Fibroblast of skin of scalp (primary cell): ENCODE measurements around the gene PHETA1.
"Not testable (repeated sequence)": the region's sequence is repeated elsewhere in the genome, so short reads cannot be mapped to it uniquely, and the experiment has no call there.

Source experiments
- DNase-seq: peaks from one replicate; pipeline ENCODE4 v3.0.0-alpha.2; 2013

The PHETA1 gene

DNA sequence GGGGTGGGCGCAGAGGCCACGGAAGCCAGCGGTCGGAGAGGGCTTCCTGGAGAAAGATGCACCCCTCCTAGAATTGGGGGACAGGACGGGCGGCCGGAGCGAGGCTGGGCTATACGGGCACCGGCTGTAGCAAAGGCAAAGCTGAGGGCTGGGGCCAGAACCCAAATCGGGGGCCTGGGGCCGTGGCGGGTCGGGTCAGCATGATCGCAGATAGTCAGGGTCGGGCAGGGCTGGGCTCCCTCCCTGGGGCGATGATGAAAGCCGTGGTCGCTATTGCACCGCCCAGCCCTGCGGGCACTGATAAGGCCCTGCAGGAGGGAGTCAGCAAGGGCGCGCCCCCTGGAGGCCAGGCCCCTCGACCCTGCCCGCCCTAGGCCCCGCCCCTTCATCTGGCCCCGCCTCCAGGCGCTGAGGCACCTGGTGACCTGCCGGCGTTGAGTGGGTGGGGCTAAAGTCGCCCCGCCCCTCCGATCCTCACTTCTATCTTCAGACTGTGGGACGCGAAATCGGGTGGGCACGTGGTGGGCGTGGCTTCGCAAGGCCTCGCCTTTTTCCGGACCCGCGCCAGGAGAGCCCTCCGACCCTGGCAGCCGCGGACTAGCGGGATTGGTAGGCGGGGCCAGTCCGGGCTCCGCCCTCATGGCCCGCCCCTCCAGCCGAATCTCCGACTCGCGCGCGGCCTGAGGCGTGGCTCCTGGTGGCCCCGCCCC lies 36.4 kb upstream of the PHETA1 start:
- DNase-seq = peak; percentile 95

DNA sequence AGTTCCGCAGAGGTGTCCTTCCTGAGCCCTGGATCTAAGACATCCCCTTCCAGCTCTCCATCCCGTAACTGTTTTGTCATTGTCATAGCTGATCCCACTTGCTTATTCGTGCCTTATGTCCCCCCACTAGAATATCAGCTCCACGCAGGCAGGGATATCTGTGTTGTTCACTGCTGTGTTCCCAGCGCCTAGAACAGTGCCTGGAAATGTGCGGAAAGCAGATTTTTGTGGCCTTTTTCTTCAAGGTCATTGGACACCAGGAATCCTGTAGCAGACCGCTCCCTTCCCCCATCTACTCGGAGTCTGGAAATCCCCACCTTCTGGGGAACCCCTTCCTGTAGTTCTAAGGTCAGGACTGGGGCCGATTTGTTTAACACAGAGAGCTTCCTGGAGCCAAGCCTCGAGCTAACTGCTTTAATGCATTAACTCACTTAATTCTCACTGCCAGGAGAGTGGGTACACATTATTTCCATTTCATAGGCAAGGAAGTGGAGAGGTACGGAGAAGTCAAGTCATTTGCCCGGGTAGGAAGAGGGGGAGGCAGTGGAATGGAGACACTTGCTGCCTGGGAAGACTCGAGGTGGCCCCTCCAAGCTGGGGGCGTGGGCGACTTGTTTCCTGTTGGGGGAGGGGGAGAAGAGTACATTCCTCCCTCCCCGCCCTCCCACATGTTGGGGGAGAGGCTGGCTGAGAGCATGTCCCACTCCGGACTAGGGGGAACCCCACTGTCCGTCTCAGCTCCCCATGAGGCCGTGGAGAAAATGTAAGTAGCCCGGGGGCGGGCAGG lies 35.7 kb upstream of the PHETA1 start:
- peak; percentile 59 for DNase-seq

DNA sequence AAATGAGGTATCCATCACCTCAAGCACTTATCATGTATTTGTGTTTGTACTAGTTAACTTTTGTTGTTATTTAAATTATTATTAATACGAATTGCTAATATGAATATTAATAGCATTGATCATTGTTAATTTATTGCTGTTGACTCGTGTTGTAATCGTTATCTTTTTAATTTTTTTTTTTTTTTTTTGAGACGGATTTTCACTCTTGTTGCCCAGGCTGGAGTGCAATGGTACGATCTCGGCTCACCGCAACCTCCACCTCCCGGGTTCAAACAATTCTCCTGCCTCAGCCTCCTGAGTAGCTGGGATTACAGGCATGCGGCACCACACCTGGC lies 33.6 kb upstream of the PHETA1 start:
- not testable (repeated sequence) for DNase-seq

DNA sequence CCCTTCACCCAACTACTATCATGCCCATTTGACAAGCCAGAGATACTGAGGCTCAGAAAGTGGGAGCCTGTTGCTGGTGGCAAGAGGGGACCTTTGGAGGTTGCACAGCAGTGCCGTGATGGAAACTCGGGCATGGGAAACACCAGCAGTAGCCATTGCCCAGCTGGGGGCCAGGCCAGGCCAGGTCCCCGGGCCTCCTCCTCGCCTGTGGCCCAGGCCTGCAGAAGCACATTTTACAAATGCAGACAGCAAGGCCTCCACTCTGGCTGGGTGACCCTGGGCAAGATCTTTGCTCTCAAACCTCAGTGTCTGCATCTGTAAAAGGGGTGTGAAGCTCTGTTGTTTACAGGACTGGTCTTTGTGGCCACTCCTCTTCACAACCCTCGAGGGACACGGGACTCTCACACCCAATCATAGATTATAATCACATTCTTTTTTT lies 32.3 kb upstream of the PHETA1 start:
- no peak for DNase-seq

DNA sequence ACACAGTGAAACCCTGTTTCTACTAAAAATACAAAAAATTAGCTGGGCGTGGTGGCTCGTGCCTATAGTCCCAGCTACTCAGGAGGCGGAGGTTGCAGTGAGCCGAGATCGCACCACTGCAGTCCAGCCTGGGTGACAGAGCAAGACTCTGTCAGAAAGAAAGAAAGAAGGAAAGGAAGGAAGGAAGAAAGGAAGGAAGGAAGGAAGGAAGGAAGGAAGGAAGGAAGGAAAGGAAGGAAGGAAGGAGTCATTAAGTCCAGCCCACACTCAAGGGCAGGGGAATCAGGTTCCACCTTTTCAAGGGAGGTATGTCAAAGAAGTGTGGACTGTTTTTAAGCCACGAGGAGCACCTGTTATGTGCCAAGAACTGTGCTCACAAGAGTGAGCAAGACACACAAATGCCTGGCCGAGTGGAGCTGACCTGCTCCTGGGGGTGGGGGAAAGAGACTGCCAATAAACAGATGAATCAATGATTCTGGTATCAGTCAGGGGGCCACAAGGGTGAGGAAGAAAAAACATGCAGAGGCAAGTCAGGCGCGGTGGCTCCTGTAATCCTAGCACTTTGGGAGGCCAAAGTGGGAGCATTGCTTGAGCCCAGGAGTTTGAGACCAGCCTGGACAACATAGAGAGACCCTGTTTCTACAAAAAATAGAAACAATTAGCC lies 31.0 kb upstream of the PHETA1 start:
- not testable (repeated sequence) for DNase-seq

DNA sequence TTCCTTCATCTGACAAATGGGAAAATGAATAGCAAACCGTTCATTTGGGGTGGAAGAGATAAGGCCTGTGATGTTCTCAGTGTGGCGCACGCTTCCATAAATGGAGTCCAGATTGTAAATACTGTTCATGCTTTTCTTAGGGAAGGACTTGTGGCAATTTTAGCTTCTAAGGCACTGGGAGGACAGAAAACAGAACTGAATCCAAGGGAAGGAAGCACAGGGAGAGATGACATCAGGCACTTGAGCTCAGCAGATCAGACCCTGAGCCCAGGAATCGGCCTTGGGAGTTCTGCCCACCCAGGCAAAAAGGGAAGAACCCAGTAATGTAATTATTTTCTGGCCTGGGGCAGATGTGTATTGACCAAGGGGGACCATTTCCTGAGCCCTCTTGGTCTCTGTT lies 29.6 kb upstream of the PHETA1 start:
- DNase-seq = no peak

DNA sequence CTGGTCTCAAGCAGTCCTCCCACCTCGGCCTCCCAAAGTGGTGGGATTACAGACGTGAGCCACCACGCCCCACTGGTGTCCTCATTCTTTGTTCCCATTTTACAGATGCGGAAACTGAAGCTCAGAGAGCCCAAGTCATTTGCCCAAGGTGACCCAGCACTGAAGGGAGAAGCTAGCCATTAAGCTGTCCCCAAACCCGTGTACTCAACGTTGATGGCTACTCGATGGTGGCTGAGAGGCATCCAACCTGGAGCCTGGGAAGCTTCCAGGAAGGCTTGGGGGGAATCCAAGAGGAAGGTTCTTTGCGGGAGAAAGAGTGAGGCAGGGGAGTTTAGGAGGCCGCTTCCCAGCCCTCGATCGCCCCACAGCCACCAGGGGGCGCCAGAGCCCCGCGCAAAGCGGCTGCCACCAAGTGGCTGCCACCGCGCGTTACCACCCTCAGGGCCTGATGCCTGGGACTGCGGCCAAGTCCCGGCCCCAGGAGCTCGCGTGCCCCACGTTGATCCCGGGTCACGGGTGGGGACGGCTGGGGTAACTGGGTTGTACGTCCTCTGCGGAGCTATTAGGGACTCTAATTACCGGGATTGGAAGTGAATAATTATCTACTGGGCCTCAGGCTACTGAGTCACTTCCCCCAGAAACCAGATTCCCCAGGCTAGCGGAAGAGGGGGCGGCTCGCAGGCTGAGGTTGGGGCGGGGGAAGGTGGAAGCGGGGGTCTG lies 28.0 kb upstream of the PHETA1 start:
- DNase-seq = peak; percentile 79

DNA sequence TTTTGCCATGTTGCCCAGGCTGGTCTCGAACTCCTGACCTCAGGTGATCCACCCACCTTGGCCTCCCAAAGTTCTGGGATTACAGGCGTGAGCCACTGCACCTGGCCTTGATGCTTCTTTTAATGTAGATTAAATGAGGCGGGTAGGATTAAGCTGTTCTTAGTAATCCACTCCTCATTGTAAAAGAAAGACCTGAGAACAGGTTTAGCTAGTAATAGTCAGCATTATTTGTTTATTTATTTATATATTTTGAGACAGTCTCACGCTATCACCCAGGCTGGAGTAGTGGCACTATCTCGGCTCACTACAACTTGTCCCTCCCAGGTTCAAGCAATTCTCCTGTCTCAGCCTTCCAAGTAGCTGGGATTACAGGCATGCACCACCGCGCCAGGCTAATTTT lies 27.4 kb upstream of the PHETA1 start:
- DNase-seq = not testable (repeated sequence)

DNA sequence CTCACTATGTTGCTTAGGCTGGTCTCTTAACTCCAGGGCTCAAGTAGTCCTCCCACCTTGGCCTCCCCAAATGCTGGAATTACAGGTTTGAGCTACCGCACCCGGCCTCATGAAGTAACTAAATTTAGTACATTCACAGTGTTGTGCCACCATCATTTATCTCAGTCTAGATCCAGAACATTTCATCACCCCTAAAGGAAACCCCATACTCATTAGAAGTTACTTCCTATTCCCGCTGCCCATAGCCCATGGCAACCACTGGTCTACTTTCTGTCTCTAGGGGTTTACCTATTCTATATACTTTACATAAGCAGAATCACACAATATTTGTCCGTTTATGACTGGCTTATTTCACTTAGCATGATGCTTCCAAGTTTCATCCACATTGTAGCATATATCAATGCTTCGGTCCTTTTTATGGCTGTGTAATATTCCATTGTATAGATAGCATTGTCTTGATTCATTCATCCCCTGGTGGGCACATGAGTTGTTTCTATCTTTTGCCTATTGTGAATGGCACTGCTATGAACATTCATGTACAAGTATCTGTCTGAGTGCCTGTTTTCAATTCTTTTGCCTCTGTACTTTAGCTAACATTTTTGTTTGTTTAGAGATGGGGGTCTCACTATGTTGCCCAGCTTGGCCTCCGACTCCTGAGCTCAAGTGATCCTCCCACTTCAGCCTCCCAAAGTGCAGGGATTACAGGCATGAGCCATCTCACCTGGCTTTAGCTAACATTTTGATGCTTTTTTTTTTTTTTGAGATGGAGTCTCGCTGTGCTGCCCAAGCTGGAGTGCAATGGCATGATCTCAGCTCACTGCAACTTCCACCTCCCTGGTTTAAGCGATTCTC lies 26.7 kb upstream of the PHETA1 start:
- DNase-seq = no peak

DNA sequence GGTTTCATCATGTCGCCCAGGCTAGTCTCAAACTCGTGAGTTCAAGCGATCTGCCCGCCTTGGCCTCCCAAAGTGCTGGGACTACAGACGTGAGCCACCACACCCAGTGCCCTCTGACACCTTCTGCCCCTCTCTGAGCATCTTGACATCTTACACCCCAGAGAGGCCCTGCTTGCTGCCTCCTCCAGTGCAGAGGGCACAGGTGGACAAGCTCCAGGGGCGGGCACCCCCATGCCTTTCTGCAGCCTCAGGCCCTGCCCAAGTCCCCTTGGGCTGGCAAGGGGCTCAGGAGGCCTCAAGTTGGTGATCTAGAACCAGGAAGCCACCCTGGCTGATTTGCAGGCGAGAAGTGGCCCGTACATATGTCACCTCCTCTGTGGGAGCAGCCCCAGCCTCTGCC lies 25.6 kb upstream of the PHETA1 start:
- no peak for DNase-seq

DNA sequence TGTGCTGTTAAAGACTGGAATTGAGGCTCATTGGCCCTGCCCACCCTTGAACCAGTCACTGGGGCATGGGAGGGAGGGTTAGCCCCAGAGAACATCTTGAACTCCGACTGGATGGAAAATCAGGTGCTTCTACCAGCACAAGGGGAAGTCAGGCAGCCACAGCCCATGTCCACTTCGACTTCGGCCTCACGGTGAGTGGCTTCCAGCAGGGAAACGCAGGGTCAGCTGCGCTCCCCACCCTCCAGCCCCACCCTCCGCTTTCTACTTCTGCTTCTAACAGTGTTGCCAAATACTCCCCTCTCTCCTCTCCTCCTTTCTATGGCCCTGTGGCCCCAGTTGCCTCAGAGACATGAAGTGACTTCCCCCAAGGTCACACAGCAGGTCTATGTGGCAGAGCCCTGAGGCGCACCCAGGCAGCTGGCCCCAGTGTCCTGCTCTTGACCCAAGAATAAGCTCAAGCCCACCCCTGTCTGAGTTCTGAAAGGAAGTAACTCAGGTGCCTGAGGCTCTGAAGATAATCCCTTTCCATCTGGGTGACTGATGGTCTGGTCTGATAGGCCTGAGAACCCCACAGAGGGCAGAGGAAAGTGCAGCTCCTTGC lies 24.9 kb upstream of the PHETA1 start:
- DNase-seq = no peak

DNA sequence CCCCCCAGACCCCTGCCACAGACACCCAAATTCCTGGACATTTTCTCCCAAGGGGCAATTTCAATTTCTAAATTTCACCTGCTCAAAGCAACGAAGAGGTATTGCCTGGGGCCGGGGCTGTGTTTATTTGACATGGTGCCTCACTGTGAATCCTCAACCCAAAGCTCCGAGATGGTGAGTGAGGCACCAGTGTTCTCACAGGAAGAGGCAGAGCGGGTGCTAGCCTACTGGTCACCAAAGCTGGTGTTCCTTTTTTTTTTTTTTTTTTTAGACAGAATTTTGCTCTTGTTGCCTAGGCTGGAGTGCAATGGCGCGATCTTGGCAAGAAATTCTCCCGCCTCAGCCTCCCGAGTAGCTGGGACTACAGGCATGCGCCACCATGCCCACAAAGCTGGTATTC lies 22.0 kb upstream of the PHETA1 start:
- DNase-seq = no peak

DNA sequence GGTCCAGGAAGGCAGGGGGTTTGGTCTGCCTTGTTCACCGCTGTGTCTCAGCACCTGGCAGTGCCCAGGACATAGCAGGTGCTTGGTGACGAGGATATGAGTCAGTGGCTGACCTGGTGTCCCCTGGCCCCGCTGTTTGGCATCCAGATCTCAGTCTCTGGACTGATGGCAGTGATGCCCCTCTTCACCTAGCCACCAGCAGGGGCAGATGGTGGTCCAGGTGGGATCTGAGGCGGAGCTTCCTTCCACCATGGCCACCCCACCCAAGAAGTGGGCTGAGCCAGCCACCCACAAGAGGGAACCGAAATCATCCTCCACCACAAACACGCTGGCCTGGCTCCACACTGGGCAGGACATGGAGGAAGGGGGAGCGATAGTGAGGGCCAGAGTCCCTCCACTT lies 20.7 kb upstream of the PHETA1 start:
- DNase-seq = no peak

DNA sequence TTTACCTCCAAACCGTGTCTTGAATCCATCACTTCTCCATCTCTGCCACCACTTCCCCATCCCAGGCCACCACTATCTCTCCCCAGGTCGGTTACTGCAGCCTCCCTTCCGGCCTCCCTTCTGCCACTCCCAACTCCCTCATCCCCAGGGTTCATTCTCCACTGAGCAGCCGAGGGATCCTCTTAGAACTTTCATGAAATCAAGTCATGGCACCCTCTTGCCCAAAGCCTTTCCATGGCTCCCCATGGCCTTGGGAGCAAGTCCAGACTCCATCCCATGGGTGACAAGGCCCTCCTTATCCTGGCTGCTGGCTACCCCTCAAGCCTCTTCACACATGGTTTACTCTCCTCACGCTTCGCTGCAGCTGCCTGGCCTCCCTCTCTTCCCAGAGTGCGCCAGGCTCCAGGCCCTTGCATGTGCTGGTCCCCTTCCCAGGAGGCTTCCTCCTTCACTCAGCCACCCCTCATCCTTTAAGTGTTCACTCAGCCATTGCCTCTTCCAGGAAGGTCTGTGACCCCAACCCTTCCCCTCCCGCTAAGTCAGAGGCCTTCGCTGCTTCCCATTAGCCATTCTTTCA lies 18.9 kb upstream of the PHETA1 start:
- no peak for DNase-seq

DNA sequence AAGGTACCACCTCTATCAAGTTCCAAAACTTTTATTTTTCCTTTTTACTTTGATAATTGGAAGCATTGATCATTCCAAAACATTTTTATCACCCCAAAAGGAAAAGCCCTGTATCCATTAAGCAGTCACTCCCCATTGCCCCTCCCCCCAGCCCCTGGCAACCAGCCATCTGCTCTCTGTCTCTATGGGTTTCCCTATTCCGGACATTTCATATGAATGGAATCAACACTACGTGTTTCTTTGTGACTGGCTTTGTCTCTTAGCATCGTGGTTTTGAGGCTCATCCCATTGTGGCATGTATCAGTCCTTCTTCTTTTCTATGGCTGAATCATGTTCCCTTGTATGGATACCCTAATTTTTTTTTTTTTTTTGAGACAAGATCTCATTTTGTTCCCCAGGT lies 18.0 kb upstream of the PHETA1 start:
- DNase-seq = peak; percentile 54

DNA sequence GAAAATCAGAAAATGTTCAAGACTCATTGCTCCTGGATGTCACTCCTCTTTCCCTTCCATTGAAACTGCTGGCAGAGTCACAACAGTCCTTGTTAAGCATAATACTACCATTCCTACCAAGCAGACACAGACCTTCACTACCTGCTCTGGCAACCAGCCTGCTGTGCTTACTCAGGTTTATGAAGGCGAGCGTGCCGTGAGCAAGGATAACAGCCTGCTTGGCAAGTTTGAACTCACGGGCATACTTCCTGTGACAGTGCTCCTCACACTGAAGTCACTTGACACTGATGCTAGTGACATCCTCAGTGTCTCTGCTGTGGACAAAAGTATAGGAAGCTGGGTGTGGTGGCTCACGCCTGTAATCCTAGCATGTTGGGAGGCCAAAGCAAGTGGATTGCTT lies 15.7 kb upstream of the PHETA1 start:
- no peak for DNase-seq

DNA sequence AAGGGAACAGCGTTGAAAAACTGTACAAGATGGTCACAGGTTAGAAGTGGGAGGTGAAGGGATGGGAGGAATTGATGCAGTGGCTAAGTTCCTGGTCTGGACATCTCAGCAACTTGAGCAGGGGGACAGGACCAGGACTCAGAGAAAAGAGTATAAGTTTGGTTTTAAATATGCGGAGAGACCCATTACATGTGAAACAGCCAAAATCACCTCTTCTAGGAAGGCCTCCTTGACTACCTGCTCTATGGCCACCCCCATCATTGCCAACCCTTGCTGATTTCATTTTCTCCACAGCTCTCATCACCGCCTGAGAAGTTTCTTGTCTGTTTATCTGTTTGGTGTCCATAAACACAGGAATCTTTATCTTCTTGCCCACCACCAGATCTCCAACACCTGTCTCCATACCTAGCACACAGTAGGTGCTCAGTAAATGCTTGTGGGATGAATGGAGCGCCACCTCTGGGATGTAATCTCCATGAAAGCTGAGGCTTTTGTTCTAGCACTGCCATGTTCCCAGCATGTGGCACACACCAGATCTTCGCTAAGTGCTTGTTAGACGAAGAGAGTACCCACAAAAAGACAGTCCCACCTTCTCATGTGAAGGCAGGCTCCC lies 11.2 kb upstream of the PHETA1 start:
- DNase-seq = no peak

DNA sequence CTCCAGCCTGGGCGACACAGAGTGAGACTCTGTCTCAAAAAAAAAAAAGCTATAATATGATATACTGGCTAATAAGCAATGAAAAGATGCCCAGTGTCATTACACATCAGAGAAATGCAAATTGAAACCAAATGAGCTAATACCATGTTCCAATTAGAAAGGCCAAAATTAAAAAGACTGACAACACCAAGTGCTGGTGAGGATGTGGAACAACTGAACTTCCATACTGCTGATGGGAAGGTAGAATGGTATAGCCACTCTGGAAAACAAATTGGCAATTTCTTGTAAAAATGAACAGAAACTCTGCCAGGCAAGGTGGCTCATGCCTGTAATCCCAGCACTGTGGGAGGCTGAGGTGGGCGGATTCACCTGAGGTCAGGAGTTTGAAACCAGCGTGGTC lies 8.5 kb upstream of the PHETA1 start:
- DNase-seq = no peak

DNA sequence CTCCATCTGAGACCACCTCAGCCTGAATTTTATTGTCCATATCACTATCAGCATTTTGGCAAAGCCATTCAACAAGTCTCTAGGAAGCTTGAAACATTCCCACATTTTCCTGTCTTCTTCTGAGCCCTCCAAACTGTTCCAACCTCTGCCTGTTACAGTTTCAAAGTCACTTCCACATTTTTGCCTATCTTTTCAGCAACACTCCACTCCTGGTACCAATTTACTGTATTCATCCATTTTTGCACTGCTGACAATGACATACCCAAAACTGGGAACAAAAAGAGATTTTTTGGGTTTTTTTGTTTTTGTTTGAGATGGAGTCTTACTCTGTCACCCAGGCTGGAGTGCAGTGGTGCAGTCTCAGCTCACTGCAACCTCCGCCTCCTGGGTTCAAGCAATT lies 4.3 kb upstream of the PHETA1 start:
- not testable (repeated sequence) for DNase-seq

DNA sequence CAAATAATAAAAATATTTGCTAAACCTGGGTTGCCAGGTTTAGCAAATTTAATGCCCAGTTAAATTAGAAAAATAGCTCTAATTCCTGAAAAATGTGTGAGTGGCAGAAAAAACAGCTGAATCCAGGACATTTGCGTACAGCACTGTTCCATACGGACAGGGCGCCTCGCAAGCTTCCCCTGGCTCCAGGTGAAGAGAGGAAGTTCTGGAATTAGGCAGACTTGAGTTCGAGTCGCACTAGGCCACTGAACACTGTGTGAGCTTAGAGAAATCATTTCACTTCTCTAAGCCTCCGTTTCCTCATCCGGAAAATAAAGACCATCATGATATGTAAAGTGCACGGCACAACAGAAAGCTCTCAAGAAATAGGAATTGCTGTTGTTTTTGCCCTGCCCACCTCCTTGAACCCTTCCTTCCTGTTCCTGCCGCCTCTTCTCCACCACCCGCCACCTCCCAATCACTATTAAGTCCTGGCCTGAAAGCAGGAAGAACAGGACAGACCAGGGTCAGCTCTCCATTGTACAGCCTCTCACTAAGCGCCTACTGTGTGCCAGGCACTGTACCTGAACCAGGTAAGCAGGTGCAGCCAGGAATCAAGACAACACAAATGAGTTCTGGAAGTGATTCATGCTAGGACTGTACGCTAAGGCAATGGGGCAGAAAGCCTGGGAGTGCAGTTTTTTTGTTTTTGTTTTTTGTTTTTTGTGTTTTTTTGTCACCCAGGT lies 763 bp upstream of the PHETA1 start:
- no peak for DNase-seq
